ENCODE measurements around the gene LRIT2. TPM values are rescaled to one million over a fixed set of nuclear protein-coding genes. Genes with fewer than 3 reads are reported as not detected.

LRIT2 gene
- polyA plus RNA-seq, 1 donor from 2014 or later = not detected

GRCh38 chr10:84237199-84238051 lies 12.1 kb upstream of the LRIT2 start:
- no peak overlapping the region for H3K4me3 ChIP-seq (ENCODE audit: low read length)
- H2AFZ ChIP-seq (ENCODE audit: low read depth, low read length) = no peak overlapping the region
- H3K9me2 ChIP-seq (ENCODE audit: insufficient read depth, low read length) = no peaks in the 10 kb centered on the region
- no peak overlapping the region for H3K4me2 ChIP-seq (ENCODE audit: low read length)
- no peak for TF ChIP-seq TAF1 (IDR thresholded peaks at IDR 0.05; ENCODE audit: low read depth)
- TF ChIP-seq EP300 (conservative IDR thresholded peaks at IDR 0.05; ENCODE audit: poor library complexity, severe bottlenecking) = no peak
- TF ChIP-seq RAD21 (conservative IDR thresholded peaks at IDR 0.05) = no peak
- TF ChIP-seq POLR2AphosphoS5 (IDR thresholded peaks at IDR 0.05) = no peak
- TF ChIP-seq REST (IDR thresholded peaks at IDR 0.05; ENCODE audit: borderline replicate concordance) = no peak
- no peak for TF ChIP-seq CTCF (IDR thresholded peaks at IDR 0.05; ENCODE audit: poor library complexity, severe bottlenecking)
- TF ChIP-seq EZH2 (IDR thresholded peaks at IDR 0.05; ENCODE audit: borderline replicate concordance, insufficient read depth, low read length, poor library complexity, severe bottlenecking) = no peak
- H3K27me3 ChIP-seq (ENCODE audit: insufficient read depth, low read depth, low read length) = no peaks in the 10 kb centered on the region
- no peak overlapping the region for H3K9ac ChIP-seq (ENCODE audit: low read length)
- no peak overlapping the region for H3K27ac ChIP-seq (ENCODE audit: low read length)
- no peaks in the 10 kb centered on the region for H3K36me3 ChIP-seq (ENCODE audit: insufficient read depth, low read length)
- H4K20me1 ChIP-seq (ENCODE audit: insufficient read depth) = no peaks in the 10 kb centered on the region
- no peaks in the 10 kb centered on the region for H3K79me2 ChIP-seq (replicated peaks; ENCODE audit: insufficient read depth, low read length)
- no peaks in the 10 kb centered on the region for H3F3A ChIP-seq (ENCODE audit: insufficient read depth, low read length, poor library complexity, severe bottlenecking)
- no peaks in the 10 kb centered on the region for H3K9me3 ChIP-seq (ENCODE audit: low read length)

GRCh38 chr10:84236807-84237198 lies 11.5 kb upstream of the LRIT2 start:
- H2AFZ ChIP-seq (ENCODE audit: low read depth, low read length) = no peak overlapping the region
- H3K27ac ChIP-seq (ENCODE audit: low read length) = no peak overlapping the region
- no peaks in the 10 kb centered on the region for H3F3A ChIP-seq (ENCODE audit: insufficient read depth, low read length, poor library complexity, severe bottlenecking)
- no peaks in the 10 kb centered on the region for H3K79me2 ChIP-seq (replicated peaks; ENCODE audit: insufficient read depth, low read length)
- no peak overlapping the region for H3K4me2 ChIP-seq (ENCODE audit: low read length)
- TF ChIP-seq TAF1 (IDR thresholded peaks at IDR 0.05; ENCODE audit: low read depth) (no peak), EZH2 (IDR thresholded peaks at IDR 0.05; ENCODE audit: borderline replicate concordance, insufficient read depth, low read length, poor library complexity, severe bottlenecking) (no peak), RAD21 (conservative IDR thresholded peaks at IDR 0.05) (no peak), REST (IDR thresholded peaks at IDR 0.05; ENCODE audit: borderline replicate concordance) (no peak), POLR2AphosphoS5 (IDR thresholded peaks at IDR 0.05) (no peak), MXI1 (conservative IDR thresholded peaks at IDR 0.05; ENCODE audit: poor library complexity, severe bottlenecking) (no peak), SMC3 (conservative IDR thresholded peaks at IDR 0.05; ENCODE audit: poor library complexity) (no peak), CTCF (IDR thresholded peaks at IDR 0.05; ENCODE audit: poor library complexity, severe bottlenecking) (no peak), EP300 (conservative IDR thresholded peaks at IDR 0.05; ENCODE audit: poor library complexity, severe bottlenecking) (no peak)
- H4K20me1 ChIP-seq (ENCODE audit: insufficient read depth) = no peaks in the 10 kb centered on the region
- no peaks in the 10 kb centered on the region for H3K9me2 ChIP-seq (ENCODE audit: insufficient read depth, low read length)
- H3K27me3 ChIP-seq (ENCODE audit: insufficient read depth, low read depth, low read length) = no peaks in the 10 kb centered on the region
- H3K9ac ChIP-seq (ENCODE audit: low read length) = no peak overlapping the region
- H3K9me3 ChIP-seq (ENCODE audit: low read length) = no peaks in the 10 kb centered on the region
- no peaks in the 10 kb centered on the region for H3K36me3 ChIP-seq (ENCODE audit: insufficient read depth, low read length)
- no peak overlapping the region for H3K4me3 ChIP-seq (ENCODE audit: low read length)

Data from neural cell (in vitro differentiated cells).